ENCODE results near the gene MARS2.
"Not testable (repeated sequence)": the region's sequence is repeated elsewhere in the genome, so short reads cannot be mapped to it uniquely, and the experiment has no call there.

The MARS2 gene

DNA sequence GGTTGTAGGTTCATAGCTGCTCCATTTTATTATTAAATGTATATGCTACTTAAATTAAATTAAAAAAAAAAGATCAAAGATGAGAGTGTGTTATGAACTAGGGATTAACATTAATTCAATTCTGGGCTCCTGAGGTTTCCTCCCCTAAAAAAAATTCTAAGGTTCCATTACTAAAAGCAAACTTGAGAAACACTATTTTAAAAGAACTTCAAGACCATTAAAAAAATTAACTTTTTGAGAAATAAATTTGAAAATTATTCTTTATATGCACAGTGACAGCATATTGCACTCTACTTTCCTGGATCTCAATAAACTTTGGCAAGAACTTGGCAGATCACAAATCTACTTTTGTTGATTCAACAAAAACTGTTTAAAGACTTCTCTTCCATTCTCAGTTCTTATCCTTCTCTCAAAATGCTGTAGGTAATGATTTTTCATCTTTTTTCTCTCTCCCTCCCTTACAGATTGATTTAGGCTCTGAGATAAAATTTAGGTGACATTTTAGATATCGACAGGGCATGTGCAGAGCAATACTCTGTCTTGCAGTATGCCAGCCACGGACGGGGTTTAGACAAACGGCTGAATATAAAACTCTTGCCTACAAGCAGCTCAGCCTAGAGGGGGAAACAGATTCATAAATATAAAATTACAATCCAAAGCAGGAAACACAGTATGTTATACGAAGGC is 592 bp upstream of the MARS2 start:
- H3K4me3 ChIP-seq (ENCODE audit: low read length in 2 of 2) = peak overlapping the region; percentile 81 to 92
- peaks cover 19 to 26% of the 10 kb centered on the region in 2 donors for H3K4me1 ChIP-seq (ENCODE audit: control insufficient read depth in 2 of 2, insufficient read depth in 2 of 2, low read length in 2 of 2)
- no peaks in the 10 kb centered on the region for H3K27me3 ChIP-seq (ENCODE audit: control insufficient read depth in 2 of 2, insufficient read depth in 2 of 2, low read length in 2 of 2)
- no peaks in the 10 kb centered on the region for H3K9me3 ChIP-seq (ENCODE audit: control insufficient read depth in 2 of 2, low read length in 2 of 2)
- peak overlapping the region; percentile 79 to 81 for H3K27ac ChIP-seq (ENCODE audit: low read depth in 2 of 2, low read length in 2 of 2)
- peaks cover 0 to 2% of the 10 kb centered on the region in 2 donors for H3K36me3 ChIP-seq (ENCODE audit: control insufficient read depth in 2 of 2, insufficient read depth in 2 of 2, low read length in 2 of 2)
- peak overlapping the region; percentile 74 to 88 for H3K9ac ChIP-seq (ENCODE audit: low read depth in 1 of 2, low read length in 2 of 2)

- H3K9ac ChIP-seq (ENCODE audit: low read depth in 1 of 2, low read length in 2 of 2) = peak overlapping the region; percentile 83
- peaks cover 19 to 26% of the 10 kb centered on the region in 2 donors for H3K4me1 ChIP-seq (ENCODE audit: control insufficient read depth in 2 of 2, insufficient read depth in 2 of 2, low read length in 2 of 2)
- H3K36me3 ChIP-seq (ENCODE audit: control insufficient read depth in 2 of 2, insufficient read depth in 2 of 2, low read length in 2 of 2) = peaks cover 0 to 2% of the 10 kb centered on the region in 2 donors
- peak overlapping the region in 1 of 2 donors; percentile 75 for H3K27ac ChIP-seq (ENCODE audit: low read depth in 2 of 2, low read length in 2 of 2)
- H3K27me3 ChIP-seq (ENCODE audit: control insufficient read depth in 2 of 2, insufficient read depth in 2 of 2, low read length in 2 of 2) = no peaks in the 10 kb centered on the region
- H3K9me3 ChIP-seq (ENCODE audit: control insufficient read depth in 2 of 2, low read length in 2 of 2) = no peaks in the 10 kb centered on the region
- H3K4me3 ChIP-seq (ENCODE audit: low read length in 2 of 2) = peak overlapping the region; percentile 85 to 92
These were observed 1.0 kb downstream of the MARS2 start for GRCh38 chr2:197705912-197706838.

DNA sequence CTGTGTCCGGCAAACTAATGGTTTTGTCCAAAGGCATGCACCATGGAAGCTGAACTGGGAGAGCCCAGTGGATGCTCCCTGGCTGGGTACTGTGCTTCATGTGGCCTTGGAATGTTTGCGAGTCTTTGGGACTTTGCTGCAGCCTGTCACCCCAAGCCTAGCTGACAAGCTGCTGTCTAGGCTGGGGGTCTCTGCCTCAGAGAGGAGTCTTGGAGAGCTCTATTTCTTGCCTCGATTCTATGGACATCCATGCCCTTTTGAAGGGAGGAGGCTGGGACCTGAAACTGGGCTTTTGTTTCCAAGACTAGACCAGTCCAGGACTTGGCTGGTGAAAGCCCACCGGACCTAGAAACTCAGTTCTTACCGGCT is 1.7 kb downstream of the MARS2 start:
- Histone ChIP-seq H3K4me1 (ENCODE audit: control insufficient read depth in 2 of 2, insufficient read depth in 2 of 2, low read length in 2 of 2) (peaks cover 19 to 26% of the 10 kb centered on the region in 2 donors), H3K27me3 (ENCODE audit: control insufficient read depth in 2 of 2, insufficient read depth in 2 of 2, low read length in 2 of 2) (no peaks in the 10 kb centered on the region), H3K27ac (ENCODE audit: low read depth in 2 of 2, low read length in 2 of 2) (no peak overlapping the region), H3K9ac (ENCODE audit: low read depth in 1 of 2, low read length in 2 of 2) (peak overlapping the region; percentile 28 to 83), H3K9me3 (ENCODE audit: control insufficient read depth in 2 of 2, low read length in 2 of 2) (no peaks in the 10 kb centered on the region), H3K4me3 (ENCODE audit: low read length in 2 of 2) (peak overlapping the region; percentile 85 to 92), H3K36me3 (ENCODE audit: control insufficient read depth in 2 of 2, insufficient read depth in 2 of 2, low read length in 2 of 2) (peaks cover 0 to 7% of the 10 kb centered on the region in 2 donors)

DNA sequence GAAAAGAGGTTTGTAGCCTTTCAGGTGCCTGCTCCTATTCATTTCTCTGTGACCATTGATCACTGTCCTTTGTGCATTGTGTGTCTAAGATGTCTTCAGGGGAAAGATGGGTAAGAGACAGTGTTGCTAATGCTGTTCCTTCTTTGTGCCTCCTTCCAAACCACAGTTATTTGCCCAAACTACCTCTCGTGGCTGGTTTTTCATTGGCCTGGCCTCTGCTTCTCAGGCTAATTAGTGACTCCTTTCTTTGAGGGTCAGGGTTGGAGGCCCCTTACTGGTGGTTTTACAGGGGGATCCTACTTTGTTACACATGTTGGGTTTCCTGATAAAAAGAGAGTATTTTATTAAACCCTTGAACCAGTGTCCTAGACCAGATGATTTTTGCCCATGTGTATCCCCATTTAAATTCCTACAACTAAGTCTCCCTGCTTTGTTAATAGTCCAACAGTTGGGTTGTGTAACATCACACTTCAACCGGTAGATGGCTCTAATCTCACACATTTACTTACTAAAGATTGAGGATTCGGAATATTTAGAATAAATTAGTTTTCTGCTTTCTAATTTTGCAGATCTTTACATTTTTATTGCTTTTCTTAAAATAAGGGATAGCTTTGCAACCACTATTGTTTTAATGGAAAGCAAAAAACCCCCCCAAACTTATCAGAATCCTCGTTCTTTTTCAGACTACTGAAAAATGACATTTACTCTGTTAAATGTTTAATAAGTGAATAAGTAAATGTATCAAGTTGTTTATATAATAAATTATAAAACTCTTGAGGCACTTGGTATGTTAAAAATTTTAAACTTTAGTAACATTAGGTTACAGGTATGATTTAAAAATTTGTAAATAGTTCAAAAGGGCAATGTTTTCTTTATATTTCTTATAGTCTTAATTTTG is 2.4 kb downstream of the MARS2 start:
- Histone ChIP-seq H3K36me3 (ENCODE audit: control insufficient read depth in 2 of 2, insufficient read depth in 2 of 2, low read length in 2 of 2) (peaks cover 0 to 7% of the 10 kb centered on the region in 2 donors), H3K4me1 (ENCODE audit: control insufficient read depth in 2 of 2, insufficient read depth in 2 of 2, low read length in 2 of 2) (peaks cover 19 to 26% of the 10 kb centered on the region in 2 donors), H3K4me3 (ENCODE audit: low read length in 2 of 2) (peak overlapping the region; percentile 37 to 92), H3K9ac (ENCODE audit: low read depth in 1 of 2, low read length in 2 of 2) (no peak overlapping the region), H3K27me3 (ENCODE audit: control insufficient read depth in 2 of 2, insufficient read depth in 2 of 2, low read length in 2 of 2) (no peaks in the 10 kb centered on the region), H3K27ac (ENCODE audit: low read depth in 2 of 2, low read length in 2 of 2) (no peak overlapping the region), H3K9me3 (ENCODE audit: control insufficient read depth in 2 of 2, low read length in 2 of 2) (no peaks in the 10 kb centered on the region)

GRCh38 chr2:197708331-197708730 is 3.2 kb downstream of the MARS2 start:
- H3K27me3 ChIP-seq (ENCODE audit: control insufficient read depth in 2 of 2, insufficient read depth in 2 of 2, low read length in 2 of 2) = no peaks in the 10 kb centered on the region
- H3K4me1 ChIP-seq (ENCODE audit: control insufficient read depth in 2 of 2, insufficient read depth in 2 of 2, low read length in 2 of 2) = peaks cover 19 to 26% of the 10 kb centered on the region in 2 donors
- H3K9ac ChIP-seq (ENCODE audit: low read depth in 1 of 2, low read length in 2 of 2) = no peak overlapping the region
- no peak overlapping the region for H3K27ac ChIP-seq (ENCODE audit: low read depth in 2 of 2, low read length in 2 of 2)
- no peaks in the 10 kb centered on the region for H3K9me3 ChIP-seq (ENCODE audit: control insufficient read depth in 2 of 2, low read length in 2 of 2)
- H3K36me3 ChIP-seq (ENCODE audit: control insufficient read depth in 2 of 2, insufficient read depth in 2 of 2, low read length in 2 of 2) = peaks cover 0 to 7% of the 10 kb centered on the region in 2 donors
- H3K4me3 ChIP-seq (ENCODE audit: low read length in 2 of 2) = no peak overlapping the region

DNA sequence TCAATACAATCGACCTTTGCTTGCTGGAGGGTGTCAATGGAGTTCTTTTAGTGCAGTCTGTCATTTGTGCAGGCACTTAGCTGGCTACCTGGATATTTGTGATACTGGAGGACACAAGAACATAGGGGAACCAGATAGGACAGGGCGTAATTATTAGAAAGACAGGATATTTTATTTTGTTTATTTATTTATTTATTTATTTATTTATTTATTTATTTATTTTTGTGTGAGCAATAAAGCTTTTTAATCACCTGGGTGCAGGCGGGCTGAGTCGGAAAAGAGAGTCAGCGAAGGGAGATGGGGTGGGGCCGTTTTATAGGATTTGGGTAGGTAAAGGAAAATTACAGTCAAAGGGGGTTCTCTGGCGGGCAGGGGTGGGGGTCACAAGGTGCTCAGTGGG is 4.0 kb downstream of the MARS2 start:
- H3K36me3 ChIP-seq (ENCODE audit: control insufficient read depth in 2 of 2, insufficient read depth in 2 of 2, low read length in 2 of 2); H3K9me3 ChIP-seq (ENCODE audit: control insufficient read depth in 2 of 2, low read length in 2 of 2); H3K27ac ChIP-seq (ENCODE audit: low read depth in 2 of 2, low read length in 2 of 2); H3K4me3 ChIP-seq (ENCODE audit: low read length in 2 of 2); H3K27me3 ChIP-seq (ENCODE audit: control insufficient read depth in 2 of 2, insufficient read depth in 2 of 2, low read length in 2 of 2); H3K9ac ChIP-seq (ENCODE audit: low read depth in 1 of 2, low read length in 2 of 2): not testable (repeated sequence)
- peaks cover 19 to 26% of the 10 kb centered on the region in 2 donors for H3K4me1 ChIP-seq (ENCODE audit: control insufficient read depth in 2 of 2, insufficient read depth in 2 of 2, low read length in 2 of 2)

DNA sequence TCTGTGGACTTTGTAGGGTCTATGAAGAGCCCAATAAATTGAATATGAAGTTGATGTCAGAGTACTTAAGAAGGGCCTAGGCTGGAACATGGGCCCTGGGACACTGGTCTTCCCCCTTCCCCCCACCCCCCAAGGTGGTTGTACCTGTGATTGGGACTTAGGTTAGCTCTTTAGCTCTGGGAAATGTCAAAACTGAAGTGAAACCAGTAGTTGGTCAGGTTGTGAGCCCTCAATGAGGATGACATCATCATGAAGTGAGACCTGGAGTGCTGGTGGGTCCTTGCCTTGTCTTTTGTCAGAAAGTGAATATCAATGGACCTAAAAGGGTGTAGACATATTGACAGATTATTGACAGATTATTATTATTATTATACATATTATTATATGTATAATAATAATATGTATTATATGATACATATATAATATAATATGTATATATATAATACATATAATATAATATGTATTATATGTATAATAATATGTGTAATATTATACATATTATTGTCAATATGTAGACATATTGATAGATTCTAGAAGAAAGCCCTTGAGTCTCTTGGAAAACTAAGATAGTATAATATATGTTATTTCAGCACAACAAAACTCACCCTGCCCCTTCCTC is 5.4 kb downstream of the MARS2 start:
- no peak overlapping the region for H3K27ac ChIP-seq (ENCODE audit: low read depth in 2 of 2, low read length in 2 of 2)
- no peaks in the 10 kb centered on the region for H3K9me3 ChIP-seq (ENCODE audit: control insufficient read depth in 2 of 2, low read length in 2 of 2)
- H3K4me3 ChIP-seq (ENCODE audit: low read length in 2 of 2) = no peak overlapping the region
- H3K4me1 ChIP-seq (ENCODE audit: control insufficient read depth in 2 of 2, insufficient read depth in 2 of 2, low read length in 2 of 2) = peaks cover 19 to 24% of the 10 kb centered on the region in 2 donors
- H3K27me3 ChIP-seq (ENCODE audit: control insufficient read depth in 2 of 2, insufficient read depth in 2 of 2, low read length in 2 of 2) = no peaks in the 10 kb centered on the region
- H3K9ac ChIP-seq (ENCODE audit: low read depth in 1 of 2, low read length in 2 of 2) = no peak overlapping the region
- peaks cover 0 to 7% of the 10 kb centered on the region in 2 donors for H3K36me3 ChIP-seq (ENCODE audit: control insufficient read depth in 2 of 2, insufficient read depth in 2 of 2, low read length in 2 of 2)

GRCh38 chr2:197711578-197711977 is 6.4 kb downstream of the MARS2 start:
- Histone ChIP-seq H3K36me3 (ENCODE audit: control insufficient read depth in 2 of 2, insufficient read depth in 2 of 2, low read length in 2 of 2) (peaks cover 0 to 10% of the 10 kb centered on the region in 2 donors), H3K4me1 (ENCODE audit: control insufficient read depth in 2 of 2, insufficient read depth in 2 of 2, low read length in 2 of 2) (peaks cover 12 to 16% of the 10 kb centered on the region in 2 donors), H3K27ac (ENCODE audit: low read depth in 2 of 2, low read length in 2 of 2) (no peak overlapping the region), H3K9me3 (ENCODE audit: control insufficient read depth in 2 of 2, low read length in 2 of 2) (no peaks in the 10 kb centered on the region), H3K4me3 (ENCODE audit: low read length in 2 of 2) (no peak overlapping the region), H3K9ac (ENCODE audit: low read depth in 1 of 2, low read length in 2 of 2) (no peak overlapping the region), H3K27me3 (ENCODE audit: control insufficient read depth in 2 of 2, insufficient read depth in 2 of 2, low read length in 2 of 2) (no peaks in the 10 kb centered on the region)

- no peaks in the 10 kb centered on the region for H3K9me3 ChIP-seq (ENCODE audit: control insufficient read depth in 2 of 2, low read length in 2 of 2)
- H3K27ac ChIP-seq (ENCODE audit: low read depth in 2 of 2, low read length in 2 of 2) = no peak overlapping the region
- peaks cover 0 to 10% of the 10 kb centered on the region in 2 donors for H3K36me3 ChIP-seq (ENCODE audit: control insufficient read depth in 2 of 2, insufficient read depth in 2 of 2, low read length in 2 of 2)
- H3K4me1 ChIP-seq (ENCODE audit: control insufficient read depth in 2 of 2, insufficient read depth in 2 of 2, low read length in 2 of 2) = peaks cover 0 to 4% of the 10 kb centered on the region in 2 donors
- no peaks in the 10 kb centered on the region for H3K27me3 ChIP-seq (ENCODE audit: control insufficient read depth in 2 of 2, insufficient read depth in 2 of 2, low read length in 2 of 2)
- H3K4me3 ChIP-seq (ENCODE audit: low read length in 2 of 2) = no peak overlapping the region
- H3K9ac ChIP-seq (ENCODE audit: low read depth in 1 of 2, low read length in 2 of 2) = no peak overlapping the region
These were observed 8.1 kb downstream of the MARS2 start for GRCh38 chr2:197713271-197713670.
